Activated CD4-positive, alpha-beta T cell treated with anti-CD3 and anti-CD28 coated beads, Interleukin-2, Interleukin-4, amounts not matched to agents 100 ng/mL and 50 ng/mL, durations not matched to agents 16 hours and 8 hours (primary cell): ENCODE data around the gene PHKA2.

Experiments
- DNase-seq: peaks from one replicate; pipeline ENCODE4 v3.0.0-alpha.2; 2020; ENCODE audit warnings: low spot score

PHKA2 gene

DNA sequence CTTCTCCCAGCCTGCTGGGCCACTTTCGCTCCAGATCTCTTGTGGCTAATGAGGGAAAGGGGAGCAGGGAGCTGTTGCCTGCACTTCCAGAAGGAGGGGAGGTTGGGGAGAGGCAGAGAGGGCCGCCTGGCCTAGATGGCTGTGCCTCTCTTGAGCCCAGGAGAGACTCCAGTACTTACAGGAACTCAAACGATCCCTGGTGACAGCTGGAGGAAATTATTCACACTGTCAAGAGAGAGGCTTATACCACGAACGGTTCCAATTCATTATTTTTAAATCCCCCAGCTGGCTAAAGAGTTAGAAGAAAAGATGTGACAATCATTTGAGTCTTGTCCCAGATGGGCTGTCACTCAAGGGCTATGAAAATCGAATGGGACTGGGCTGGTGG, 96.1 kb downstream of the PHKA2 start:
- DNase-seq, result no peak

DNA sequence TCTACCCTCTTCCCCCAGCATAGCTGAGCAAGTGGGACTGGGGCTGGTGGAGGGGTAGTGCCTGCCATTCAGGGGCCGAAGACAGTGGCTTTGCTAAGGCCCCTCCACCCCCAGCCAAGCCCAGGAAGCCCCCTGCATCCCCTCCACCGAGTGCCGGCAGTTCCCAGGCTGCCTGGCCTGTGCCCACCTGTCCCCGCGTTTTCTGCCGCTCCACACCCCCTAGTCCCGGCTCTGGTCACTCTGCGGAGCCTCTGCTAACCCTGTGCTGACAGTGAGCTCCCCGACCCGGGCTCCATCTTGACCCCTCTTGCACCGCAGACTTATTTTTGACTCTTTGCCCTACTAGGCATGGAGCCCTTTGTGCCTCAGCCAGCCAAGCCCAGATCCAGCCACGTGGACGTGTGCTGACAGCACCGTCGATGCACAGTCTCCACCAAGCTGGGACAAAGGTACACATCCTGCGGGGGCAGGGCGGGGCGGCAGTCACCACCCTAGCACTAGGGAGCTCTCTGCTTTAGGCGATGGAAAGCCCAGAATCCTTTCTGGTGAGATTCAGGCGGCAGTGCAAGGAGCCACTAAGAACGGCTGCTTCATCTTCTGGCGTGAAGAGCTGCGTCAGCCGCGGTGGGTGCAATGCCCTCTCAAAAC, 96.6 kb downstream of the PHKA2 start:
- no peak for DNase-seq

DNA sequence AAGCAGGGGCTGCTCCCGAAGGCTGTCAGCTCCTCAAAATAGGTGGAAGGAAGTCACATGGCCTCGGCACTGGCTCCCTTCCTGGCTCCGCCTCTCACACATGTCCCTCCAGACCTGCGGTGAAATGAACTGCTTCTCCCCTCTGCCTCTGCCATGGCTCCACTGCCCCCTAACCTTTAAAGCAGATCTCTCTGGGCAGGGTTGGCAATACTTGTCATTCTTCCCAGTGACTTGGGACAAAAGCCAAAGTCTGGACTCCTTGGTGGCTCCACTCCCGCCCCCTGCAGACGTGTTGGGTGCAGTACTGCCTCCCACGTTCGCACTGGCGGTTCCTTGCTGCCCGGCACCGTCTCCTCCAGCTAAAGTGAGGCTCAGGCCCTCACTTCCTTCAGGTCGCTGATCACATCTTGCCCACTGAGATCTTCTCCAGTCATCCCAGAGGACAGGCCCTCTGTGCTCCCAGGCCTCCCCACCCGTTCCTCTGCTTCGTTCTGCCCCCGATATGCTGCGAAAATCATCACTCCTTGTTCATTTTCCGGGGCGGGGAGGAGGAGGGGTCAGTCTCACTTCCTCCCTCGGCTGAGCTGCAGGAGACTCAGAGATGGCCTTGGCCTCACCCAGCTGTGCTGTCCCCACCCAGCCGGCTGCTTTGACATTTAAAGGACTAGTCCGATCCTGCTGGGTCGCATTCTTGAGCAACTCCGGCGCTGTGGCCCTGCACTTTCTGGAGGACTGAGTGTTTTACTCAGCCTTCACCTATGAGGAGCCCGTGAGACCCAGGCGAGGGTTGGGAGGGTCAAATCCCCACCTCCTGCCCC, 97.4 kb downstream of the PHKA2 start:
- DNase-seq, result peak; percentile 30

DNA sequence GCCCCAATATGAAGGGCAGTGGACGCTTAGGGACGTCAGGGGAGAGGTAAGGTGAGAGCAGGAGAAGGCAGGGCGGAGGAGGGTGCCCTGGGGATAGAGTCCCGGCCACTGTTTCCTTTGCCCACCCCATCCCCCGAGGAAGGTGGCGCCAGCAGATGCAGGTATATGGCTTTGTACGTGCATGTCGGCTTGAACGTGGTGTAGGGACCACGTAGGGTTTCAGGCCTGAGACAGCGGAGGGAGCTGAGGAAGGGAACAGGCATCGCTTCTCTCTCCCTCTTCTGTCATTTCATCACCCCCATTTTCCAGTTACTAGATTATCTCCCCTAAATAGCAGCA, 97.9 kb downstream of the PHKA2 start:
- no peak for DNase-seq

DNA sequence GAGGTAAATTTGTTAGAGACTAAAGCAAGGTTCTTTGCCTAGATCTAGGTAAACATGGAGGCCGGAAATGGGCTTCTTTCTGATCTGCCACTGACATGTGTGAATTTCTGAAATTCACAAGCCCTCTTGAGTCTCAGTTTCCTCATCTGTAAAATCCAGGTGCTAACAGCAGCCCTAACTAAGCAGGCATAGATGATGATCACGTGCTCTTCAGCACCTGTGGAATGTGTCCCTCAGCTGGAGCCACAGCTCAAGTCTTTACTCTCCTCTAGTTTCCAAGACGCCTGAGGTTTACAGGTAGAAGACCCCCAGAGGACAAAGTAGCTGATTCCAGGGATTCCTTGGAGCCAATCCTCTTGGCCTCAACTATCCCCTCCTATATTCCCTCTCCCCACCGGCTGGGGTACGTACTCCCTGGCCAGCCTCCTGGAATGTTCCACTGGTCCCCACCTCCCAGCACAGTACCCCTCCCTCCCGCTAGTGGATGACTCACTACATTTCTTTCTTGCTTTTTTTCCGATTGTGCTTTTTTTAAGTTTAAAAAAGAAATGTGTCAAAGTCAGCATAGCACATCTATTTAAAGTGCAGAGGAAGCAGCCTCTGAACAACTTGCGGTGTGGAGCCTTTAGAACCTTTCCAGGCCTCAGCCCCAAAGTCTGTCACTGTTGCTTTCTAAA, 98.4 kb downstream of the PHKA2 start:
- no peak for DNase-seq

DNA sequence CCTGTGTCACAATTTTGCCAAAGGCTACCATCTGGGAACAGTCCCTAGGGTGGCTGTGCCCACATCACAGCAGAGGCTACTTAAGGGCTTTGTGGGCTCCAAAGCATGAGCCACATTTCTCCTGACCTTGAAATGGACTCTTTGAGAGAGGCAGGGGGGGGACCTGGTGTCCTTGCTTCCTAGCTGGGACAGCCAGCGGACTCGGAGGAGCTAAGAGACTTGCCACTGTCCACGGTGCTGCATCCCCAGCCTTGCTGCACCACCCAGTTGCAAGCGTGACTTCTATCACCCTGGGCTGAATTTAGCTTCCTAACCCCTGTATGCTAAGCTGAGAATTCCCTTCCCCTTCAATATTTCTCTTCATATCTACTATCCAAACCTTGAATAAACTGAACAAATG, 99.0 kb downstream of the PHKA2 start:
- DNase-seq, result no peak

DNA sequence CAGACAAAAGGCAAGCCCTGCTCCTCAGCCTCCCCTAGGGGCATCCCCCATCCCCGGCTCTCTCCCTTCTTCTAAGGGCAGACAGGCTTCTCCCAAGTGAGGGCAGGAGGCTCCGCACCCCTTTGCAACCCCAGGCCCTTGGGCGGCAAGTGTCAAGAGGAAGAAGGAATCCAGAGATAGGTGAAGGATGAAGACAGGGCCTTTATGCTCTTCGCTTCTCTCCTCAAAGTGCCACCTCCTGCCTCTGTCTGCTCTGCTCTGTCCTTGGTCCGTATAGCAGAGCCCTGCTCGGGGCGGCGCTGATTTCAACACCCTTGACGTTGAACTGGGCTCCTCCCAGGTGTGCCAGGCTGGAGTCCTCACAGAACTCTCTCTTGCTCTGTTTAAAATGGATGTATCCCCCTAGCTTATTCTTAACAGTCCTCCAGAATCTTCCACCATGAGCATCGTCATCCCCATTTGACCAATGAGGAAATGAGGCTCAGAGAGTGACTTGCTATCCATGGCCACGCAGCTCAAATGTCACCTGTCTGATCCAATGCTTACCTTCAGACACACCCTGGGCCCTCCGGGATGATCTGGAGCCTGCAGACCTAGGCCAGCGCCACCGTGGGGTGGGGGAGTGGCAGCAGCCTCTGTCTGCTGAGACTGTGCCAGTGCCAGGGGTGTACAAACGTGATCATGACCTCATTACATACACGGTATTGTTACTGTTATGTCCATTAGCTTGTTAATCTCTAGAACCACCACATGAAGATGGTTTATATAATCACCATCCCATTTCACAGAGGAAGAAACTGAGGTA, 99.8 kb downstream of the PHKA2 start:
- no peak for DNase-seq

DNA sequence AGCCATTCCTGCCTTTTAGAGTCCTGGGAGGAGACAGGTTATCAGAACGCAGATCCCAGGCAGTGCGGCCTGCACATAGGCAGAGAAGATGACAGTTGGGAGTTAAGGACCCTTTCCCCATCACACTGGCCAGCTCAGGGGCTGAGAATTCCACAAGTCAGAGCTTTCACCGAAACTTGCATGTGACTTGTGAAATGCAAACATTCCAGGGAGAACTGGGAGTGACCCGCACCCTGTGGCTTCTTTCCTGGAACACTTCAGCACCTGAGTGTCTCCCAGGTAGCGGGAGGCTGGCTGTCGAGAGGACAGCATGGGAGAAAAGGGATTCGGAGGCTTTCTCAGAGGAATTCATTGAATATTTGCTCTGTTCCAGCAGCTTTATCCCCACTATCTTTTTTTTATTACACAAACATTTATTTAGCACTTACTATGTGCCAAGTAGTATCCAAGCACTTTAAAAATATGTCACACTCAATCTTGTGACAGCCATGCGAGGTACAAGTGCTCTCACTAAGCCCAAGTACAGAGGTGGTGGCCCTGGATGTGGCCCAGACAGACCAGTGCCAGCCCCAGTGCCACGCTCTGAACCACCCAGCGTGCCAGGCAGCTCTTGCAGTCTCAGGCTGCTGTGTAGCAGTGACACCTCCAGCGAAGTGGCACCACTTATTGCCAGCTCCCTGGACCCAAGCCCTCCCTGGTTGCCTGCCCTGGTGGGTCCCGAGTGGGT, 100.5 kb downstream of the PHKA2 start:
- no peak for DNase-seq

DNA sequence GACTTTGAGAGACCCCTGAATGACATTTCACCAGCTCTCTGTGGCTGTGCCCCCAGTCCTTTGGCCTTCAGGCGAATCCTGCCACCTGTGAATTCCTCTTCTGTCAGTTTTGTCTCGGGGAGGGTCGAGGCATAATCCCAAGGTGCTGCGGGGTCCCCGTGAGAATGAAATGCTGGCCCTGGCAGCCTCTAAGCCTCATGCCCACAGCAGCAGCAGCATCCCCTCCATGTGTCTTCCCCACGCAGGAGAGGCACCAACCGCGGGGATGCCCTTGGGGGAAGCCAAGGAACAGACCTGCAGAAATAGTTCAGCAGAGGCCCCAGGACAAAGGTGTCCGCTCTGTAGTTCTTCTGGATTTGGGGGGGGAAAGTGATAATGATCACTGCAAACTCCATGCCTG, 104.8 kb downstream of the PHKA2 start:
- no peak for DNase-seq

DNA sequence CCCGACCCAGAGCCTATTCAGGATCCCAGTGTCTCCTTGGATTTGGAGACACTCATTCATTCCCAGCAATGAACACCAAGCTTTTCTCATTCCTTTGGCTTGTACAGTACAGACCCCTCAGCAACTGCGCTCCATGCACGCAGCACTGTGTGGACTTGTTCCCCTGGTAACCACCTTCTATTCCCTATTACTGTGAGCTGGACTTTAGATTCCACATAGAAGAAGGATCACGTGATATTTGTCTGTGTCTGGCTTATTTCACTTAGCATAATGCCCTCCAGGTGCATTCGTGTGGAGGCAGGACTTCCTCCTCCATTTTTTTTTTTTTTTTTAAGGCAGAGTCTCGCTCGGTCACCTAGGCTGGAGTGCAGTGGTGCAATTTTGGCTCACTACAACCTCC, 106.4 kb downstream of the PHKA2 start:
- DNase-seq, result no peak

DNA sequence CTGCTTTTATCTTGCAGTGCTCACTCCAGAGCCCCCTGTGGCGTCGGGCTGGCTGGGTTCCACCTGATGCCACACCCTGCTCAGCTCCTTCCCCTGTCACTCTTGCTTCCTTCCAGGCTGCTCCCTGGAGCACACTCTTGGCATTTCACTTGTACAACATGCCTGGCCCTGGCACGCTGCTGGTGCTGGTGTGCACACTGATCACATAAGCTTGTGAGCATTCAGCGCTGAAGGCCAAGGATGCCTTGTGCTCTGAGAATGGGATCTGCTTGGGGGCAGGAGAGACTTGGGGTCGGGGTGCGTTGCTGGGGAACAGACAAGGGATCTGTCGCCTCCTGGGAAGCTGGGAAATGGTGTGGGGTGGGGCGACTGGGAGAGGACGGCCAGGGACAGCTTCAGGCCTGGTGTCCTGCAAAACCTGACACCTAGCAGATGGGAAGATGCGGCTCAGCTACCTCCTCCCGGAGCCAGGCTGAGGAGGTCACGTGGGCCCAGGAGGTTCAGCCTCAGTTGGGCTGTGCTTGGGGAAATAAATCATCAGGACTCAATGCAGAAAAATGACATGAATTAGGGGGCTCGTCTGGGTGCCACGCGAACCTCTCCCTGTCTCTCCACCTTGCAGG, 108.5 kb downstream of the PHKA2 start:
- no peak for DNase-seq

DNA sequence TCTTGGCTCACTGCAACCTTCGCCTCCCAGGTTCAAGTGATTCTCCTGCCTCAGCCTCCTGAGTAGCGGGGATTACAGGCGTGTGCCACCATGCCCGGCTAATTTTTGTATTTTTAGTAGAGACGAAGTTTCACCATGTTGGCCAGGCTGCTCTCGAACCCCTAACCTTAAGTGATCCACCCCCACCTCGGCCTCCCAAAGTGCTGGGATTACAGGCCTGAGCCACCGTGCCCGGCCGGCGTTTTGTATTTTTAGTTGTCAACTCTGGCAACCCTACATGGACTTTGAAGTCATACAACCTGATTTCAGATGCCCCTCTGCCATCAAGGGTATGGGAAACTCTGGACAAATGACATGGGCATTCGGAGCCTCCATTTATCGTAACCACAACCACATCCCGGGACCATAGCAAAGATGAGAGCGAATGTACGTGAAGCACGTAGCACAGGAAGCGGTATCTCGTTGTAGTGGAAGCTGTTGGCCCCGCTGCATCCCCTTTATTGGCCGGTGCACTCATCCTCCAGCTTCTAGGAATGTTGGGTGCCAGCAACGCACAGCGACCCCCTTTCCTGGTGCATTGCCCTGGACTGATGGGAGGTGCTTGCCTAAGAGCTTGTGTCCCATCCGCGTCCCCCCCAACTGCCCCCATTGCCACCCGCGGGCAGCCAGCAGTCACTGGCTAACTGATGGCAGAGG, 109.2 kb downstream of the PHKA2 start:
- no peak for DNase-seq

DNA sequence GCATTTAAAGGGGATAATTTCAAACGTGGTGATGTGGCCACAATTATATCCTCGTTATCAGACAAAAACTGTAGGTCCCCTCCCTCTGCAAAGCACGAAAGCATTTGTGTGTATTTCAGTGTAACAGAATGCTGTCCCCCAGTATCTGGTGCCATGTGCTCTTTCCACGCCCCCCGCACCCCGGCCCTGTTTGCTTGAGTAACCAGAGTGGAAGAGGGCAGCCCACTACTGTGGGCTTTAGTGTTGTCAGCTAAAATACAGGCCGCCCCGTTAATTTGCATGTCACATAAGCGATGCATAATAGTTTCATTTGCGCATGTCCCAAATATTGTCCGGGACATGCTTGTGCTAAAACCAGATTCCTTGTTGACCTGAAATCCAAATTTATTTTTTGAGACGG, 110.1 kb downstream of the PHKA2 start:
- no peak for DNase-seq

DNA sequence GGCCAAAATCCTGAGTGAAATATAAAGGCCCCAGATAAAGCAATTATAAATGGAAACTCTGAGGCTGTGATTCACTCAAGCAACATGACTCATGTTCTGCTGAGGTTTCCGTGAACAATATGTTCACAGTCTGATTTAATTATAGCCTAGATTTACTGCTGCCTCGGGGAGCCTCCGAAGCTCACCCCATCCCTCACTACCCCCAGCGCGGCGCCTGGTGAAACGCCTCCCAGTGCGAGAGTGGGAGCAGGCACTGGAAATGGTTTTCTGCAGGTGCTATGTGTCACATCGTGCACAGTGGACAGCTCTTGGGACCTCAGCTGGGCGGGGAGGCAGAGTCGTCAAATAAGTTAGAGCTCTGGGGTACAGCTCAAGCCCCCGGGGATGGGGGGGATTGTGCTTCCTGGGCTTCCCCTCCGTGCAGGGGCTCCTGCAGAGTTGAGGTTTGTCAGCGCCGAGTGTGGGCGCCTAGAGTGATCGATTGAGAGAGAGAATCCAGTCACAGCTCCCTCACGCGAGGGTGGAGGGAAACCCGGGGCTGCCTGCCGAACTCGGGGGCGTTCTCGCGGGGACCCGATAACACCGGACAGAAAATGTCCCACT, 110.6 kb downstream of the PHKA2 start:
- DNase-seq, result peak; percentile 4

DNA sequence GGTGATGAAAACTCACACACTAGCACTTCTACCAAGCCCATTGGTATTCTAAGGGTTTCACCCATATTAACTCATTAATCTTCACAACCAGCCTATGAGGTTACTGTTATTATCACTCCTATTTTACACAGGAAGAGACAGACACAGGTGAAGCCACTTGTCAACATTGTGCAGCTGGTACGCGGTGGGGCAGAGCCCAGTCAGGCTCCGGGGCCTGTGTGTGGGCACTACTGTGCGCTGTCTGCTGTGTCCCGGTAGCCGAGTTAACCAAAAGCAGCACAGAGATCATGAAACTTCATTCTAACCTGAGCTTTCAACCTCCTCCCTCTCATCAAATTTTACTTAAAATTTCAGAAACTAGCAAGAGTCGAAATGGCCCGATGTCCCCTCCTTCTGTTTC, 111.3 kb downstream of the PHKA2 start:
- no peak for DNase-seq

DNA sequence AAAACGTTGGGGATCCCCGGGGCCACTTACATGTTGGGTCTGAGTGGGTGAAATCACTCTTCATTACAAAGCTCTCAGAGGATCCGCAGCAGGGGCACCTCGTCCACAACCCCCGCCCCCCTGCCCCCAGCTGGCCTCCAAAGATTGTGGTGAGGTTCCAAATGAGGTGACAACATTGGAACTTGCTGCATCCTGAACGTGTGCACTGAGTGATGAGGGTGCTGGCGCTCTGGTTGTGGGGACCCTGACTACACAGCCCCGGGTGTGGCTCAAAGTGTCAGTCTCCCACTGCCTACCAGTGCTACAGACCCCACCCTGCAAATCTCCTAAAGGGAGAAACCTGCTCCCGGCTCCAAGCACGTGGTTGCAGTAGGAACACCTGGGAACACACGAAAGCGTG, 111.9 kb downstream of the PHKA2 start:
- no peak for DNase-seq

DNA sequence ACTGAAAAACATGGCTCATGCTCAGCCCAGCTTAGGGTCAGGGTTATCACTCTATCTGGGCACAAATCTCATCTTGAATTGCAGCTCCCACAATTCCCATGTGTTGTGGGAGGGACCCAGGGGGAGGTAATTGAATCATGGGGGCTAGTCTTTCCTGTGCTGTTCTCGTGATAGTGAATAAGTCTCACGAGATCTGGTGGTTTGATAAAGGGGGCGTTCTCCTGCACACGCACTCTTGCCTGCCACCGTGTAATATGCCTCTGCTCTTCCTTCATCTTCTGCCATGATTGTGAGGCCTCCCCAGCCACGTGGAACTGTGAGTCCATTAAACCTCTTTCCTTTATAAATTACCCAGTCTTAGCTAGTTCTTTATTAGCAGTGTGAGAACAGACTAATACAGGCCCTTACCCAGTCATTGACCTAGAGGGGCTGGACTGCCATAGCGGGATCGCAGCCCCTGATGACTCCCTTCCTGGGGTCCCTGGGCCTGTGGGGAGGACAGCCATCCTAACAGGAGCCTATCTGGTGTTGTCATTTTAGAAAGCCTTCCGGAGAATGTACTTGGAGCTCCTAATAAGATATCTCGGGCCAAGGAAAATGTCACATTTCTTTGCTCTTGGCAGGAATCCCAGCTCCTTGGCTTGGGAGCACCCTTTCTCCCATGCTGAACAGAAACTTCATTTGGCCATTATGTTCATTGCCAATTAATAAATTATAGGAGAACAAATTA, 112.6 kb downstream of the PHKA2 start:
- no peak for DNase-seq

DNA sequence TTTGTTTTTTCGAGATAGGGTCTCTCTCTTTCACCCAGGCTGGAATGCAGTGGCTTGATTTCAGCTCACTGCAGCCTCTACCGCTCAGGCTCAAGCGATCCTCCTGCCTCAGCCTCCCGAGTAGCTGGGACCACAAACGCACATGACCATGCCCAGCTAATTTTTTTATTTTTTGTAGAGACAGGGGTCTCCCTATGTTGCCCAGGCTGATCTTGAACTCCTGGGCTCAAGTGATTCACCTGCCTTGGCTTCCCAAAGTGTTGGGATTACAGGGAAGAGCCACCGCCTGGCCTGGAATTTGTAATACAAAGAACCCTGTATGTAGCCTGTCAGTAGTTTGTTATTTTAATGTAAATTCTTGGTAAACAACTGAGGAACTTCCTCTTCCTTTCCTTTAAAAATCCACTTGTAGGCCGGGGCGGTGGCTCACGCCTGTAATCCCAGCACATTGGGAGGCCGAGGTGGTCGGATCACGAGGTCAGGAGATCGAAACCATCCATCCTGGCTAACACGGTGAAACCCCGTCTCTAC, 119.5 kb downstream of the PHKA2 start:
- no peak for DNase-seq

DNA sequence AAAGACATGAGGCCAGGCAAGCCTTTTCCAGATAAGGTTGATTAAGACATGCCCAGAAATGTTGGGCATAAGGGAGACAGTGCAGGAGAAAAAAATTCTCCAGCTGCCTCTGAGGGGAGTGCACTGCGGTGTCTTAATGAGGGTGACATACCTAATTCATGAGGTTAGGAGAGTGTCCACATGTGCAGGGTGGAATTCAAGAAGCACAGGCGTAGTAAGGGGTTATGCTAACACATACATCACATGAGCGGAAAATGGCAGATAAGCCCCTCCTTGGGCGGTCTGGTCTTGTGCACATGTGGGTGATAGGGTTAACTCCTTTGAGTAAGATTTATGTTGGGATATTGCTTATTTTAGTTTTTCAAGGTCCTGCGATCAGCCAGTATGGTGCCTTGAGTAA, 122.4 kb downstream of the PHKA2 start:
- no peak for DNase-seq

DNA sequence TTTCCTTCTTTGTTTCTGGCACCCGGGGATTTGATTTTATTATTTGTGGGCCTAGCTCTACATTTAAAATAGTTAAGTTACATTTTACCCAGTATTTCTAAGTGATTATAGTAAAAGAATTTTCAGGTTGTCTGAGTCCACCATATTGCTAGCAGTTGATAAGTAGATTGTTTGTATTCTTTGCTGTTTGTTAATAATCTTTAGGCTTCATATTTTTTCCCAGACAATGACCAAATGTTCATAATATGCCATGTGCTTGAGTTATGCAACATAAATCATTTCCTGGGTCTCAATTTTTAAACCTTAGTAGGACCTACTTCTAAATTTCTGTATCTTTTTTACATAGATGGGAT, 127.3 kb downstream of the PHKA2 start:
- DNase-seq, result no peak
